ENCODE data around the gene BLTP3B.

Gene BLTP3B

DNA sequence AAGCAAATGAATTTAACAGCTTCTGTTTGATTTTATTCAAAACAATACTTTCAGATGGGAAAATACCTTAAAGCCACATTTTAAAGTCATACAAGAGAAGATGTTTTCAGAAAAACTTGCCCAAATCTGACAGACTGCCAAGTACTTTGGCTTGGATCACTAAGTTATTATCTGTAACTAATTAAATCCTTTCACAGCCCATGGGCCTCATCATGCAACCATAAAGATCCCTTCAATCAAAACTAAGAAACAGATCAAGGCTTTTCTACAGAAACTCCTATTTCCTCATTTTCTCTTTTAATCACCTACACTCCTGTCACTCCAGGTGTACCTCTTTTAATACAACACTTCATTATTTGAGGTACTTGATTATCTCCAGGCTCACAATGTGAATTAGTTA is 28.1 kb downstream of the BLTP3B start:
- DNase-seq = no peak

DNA sequence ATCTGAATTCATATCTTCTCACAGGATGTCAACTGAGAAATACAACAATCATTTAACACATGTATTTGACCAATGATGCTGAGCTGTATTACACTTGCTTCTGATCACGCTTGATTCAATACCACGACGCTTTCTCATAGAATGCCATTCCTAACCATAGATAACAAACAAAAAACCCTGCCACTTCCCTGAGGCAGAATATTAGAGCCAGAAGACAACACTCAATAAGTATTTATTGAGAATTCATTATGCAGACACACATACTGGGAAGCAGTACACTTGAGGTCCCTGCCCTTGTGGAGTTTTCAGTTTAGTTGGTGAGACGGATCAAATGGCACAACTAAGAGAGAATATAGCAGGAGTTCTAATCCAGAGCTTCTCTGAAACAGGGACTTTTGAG is 32.4 kb downstream of the BLTP3B start:
- DNase-seq = no peak

DNA sequence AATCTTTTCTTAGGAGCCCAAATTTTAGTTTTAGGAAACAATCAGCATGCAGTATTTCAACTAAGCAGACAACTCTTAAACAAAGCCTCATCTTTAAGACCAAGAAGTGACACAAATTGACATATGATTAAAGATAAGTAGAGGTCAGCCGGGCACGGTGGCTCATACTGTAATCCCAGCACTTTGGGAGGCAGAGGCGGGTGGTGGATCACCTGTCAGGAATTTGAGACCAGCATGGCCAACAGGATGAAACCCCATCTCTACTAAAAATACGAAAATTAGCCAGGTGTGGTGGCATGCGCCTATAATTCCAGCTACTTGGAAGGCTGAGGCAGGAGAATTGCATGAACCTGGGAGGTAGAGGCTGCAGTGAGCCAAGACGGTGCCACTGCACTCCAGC is 35.8 kb downstream of the BLTP3B start:
- no peak for DNase-seq

DNA sequence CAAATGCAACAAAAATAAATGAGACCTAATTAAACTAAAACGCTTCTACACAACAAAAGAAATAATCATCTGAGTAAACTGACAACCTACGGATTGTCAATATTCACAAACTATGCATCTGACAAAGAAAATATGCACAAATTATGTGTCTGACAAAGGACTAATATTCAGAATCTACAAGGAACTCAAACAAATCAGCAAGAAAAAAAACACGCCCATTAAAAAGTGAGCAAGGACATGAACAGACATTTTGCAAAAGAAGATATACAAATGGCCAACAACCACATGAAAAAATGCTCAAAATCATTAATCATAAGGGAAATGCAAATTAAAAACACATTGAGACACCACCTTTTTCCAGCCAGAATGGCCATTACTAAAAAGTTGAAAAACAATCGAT is 37.0 kb downstream of the BLTP3B start:
- no peak for DNase-seq

DNA sequence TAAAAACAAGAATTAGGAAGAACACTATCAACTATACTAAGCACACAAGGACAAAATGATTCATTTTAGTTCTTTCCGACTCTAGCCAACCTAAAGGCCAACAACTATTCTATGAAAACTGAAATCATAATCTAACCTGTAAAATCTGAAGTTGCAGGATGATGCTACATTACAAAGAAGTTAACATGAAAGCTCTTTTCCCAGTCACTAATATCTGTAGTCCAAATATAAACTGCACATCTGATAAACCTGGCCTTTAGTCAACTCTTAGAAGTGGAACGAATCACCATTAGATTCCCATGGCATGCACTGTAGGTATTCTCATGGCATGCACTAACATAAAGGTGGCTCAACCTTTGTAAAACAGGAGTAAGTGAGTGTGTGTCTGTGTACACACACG is 41.7 kb downstream of the BLTP3B start:
- no peak for DNase-seq

Data from NCI-H1436 treated with DMSO at 0.1 percent for 48 hours (cell line).